Natural killer cell (primary cell): ENCODE measurements around the gene CD86. TPM values are rescaled to one million over a fixed set of nuclear protein-coding genes. Genes with fewer than 3 reads are reported as not detected.

Experiments used
- ATAC-seq, 3 donors: fragments of 150-1000 bp in 2 of 3; fragments of 200-7000 bp in 1 of 3; cut with Tn5 transposase; 1 replicate in 1 of 3; 2 replicates in 2 of 3; pipeline ENCODE4 v1.10.0; 2021; ENCODE audit warnings: mild to moderate bottlenecking in 2 of 3, moderate library complexity in 2 of 3
- DNase-seq, 2 donors: peaks; one replicate each; pipeline versions ENCODE4 v3.0.0 to v3.0.0-alpha.2; 2013 to 2021; ENCODE audit warnings: mixed read lengths in 1 of 2
- H3K27ac ChIP-seq: one replicate; pipeline ENCODE4 v1.5.1; 2013; ENCODE audit warnings: mild to moderate bottlenecking, low read length
- H3K27me3 ChIP-seq: one replicate; pipeline ENCODE4 v1.6.1; 2013; ENCODE audit warnings: low read length; ENCODE audit not compliant: control insufficient read depth, insufficient read depth
- H3K36me3 ChIP-seq: one replicate; pipeline ENCODE4 v1.6.1; 2013; ENCODE audit warnings: low read length; ENCODE audit not compliant: control insufficient read depth, insufficient read depth
- H3K4me1 ChIP-seq: one replicate; pipeline ENCODE4 v1.6.1; 2013; ENCODE audit warnings: low read length; ENCODE audit not compliant: control insufficient read depth, insufficient read depth
- H3K4me3 ChIP-seq: one replicate; pipeline ENCODE4 v1.5.1; 2013; ENCODE audit warnings: low read length
- H3K9me3 ChIP-seq: one replicate; pipeline ENCODE4 v1.6.1; 2013; ENCODE audit warnings: low read length; ENCODE audit not compliant: control insufficient read depth, insufficient read depth
- H3K27ac Mint-ChIP-seq, 2 donors: one replicate each; pipeline ENCODE4 v1.8.0; 2022; ENCODE audit warnings: mild to moderate bottlenecking in 2 of 2, mixed read lengths in 2 of 2, moderate library complexity in 1 of 2
- H3K27me3 Mint-ChIP-seq, 2 donors: one replicate each; pipeline ENCODE4 v1.8.0; 2022; ENCODE audit warnings: low read depth in 2 of 2, mixed read lengths in 2 of 2
- H3K36me3 Mint-ChIP-seq: one replicate; pipeline ENCODE4 v1.8.0; 2022; ENCODE audit warnings: mixed read lengths
- H3K4me1 Mint-ChIP-seq, 2 donors: one replicate each; pipeline ENCODE4 v1.8.0; 2022; ENCODE audit warnings: mixed read lengths in 2 of 2
- H3K4me3 Mint-ChIP-seq: one replicate; pipeline ENCODE4 v1.8.0; 2022; ENCODE audit warnings: mild to moderate bottlenecking, moderate library complexity, mixed read lengths
- H3K9me3 Mint-ChIP-seq, 2 donors: one replicate each; pipeline ENCODE4 v1.8.0; 2022; ENCODE audit warnings: mixed read lengths in 2 of 2
- WGBS: methylation state at CpG from one replicate; pipeline ENCODE4 v1.1.7; 2013; ENCODE audit warnings: missing lambda C conversion rate; ENCODE audit not compliant: insufficient coverage; 5-methylcytosine and 5-hydroxymethylcytosine counted together
- intact Hi-C: fragments of 100-400 bp; cut with micrococcal nuclease; formaldehyde crosslinking; loops from one replicate; pipeline ENCODE4 v1.14.2; 2022
- total RNA-seq, 4 donors: library from RNA; stranded (reverse); fragments of 120-200 nt in 1 of 4; gene quantifications; one replicate each; pipeline versions ENCODE4 v1.2.3 to v1.2.4, GENCODE V29; 2013 to 2022
- TF ChIP-seq, protein P1 (sequence below): fragments of 200-600 bp; IDR thresholded peaks from one replicate; pipeline ENCODE4 v1.8.0; 2022; ENCODE audit warnings: antibody characterized with exemption

Gene CD86
- total RNA-seq, 3 donors from 2014 or later (not counting 1 experiment from before 2014, with no cell fraction given), result 2.1 to 6.9 (median 4.7) TPM

DNA sequence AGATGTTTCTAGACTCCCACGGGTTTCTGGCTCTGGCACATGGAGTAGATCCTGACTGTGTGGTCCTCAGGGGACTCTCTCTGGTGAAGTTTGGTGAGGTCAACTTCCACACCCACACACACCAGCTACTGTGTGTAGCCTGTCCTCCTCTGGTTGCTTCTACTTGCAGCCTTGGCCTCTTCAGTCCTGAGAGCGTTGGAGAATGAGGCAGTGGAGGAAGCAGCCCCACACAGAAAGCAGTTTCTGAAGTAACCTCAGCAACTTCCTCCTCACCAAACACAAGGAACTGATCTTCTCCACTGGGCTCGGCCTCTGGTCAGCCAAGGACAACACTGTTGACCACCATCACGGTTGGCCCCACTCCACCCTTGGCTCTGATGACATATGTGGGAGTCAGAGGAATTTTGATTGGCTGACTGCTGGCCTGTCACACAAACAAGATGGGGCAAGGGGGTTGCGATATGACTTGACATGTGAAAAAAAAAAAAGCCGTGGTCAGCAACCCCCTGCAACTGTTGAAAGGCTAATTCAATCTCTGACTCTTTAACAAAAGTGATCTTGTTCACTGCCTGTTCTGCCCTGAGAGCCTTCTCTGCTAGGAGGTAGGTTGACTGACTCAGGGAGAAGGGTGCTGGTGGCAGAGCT lies 19.6 kb downstream of the CD86 start:
- no peak overlapping the region for H3K4me3 ChIP-seq
- H3K36me3 ChIP-seq, result no peaks in the 10 kb centered on the region
- ATAC-seq (peak in 1 of 3 donors; percentile 56), DNase-seq (no peak)
- H3K9me3 ChIP-seq, result no peaks in the 10 kb centered on the region
- no peaks in the 10 kb centered on the region for H3K27me3 ChIP-seq
- no peak overlapping the region for H3K4me3 Mint-ChIP-seq
- H3K4me1 Mint-ChIP-seq, result no peaks in the 10 kb centered on the region
- intact Hi-C loops, result no loop called here
- no peaks in the 10 kb centered on the region for H3K36me3 Mint-ChIP-seq
- no peaks in the 10 kb centered on the region for H3K9me3 Mint-ChIP-seq
- H3K27ac ChIP-seq, result peak overlapping the region; percentile 1
- no peak overlapping the region for H3K27ac Mint-ChIP-seq
- TF ChIP-seq, protein P1, sequence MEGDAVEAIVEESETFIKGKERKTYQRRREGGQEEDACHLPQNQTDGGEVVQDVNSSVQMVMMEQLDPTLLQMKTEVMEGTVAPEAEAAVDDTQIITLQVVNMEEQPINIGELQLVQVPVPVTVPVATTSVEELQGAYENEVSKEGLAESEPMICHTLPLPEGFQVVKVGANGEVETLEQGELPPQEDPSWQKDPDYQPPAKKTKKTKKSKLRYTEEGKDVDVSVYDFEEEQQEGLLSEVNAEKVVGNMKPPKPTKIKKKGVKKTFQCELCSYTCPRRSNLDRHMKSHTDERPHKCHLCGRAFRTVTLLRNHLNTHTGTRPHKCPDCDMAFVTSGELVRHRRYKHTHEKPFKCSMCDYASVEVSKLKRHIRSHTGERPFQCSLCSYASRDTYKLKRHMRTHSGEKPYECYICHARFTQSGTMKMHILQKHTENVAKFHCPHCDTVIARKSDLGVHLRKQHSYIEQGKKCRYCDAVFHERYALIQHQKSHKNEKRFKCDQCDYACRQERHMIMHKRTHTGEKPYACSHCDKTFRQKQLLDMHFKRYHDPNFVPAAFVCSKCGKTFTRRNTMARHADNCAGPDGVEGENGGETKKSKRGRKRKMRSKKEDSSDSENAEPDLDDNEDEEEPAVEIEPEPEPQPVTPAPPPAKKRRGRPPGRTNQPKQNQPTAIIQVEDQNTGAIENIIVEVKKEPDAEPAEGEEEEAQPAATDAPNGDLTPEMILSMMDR, result no peak
- H3K4me1 ChIP-seq, result peaks cover 28% of the 10 kb centered on the region
- 36% methylated on average over 6 of the region's 6 CpGs for WGBS
- peaks cover 7 to 8% of the 10 kb centered on the region in 2 donors for H3K27me3 Mint-ChIP-seq

DNA sequence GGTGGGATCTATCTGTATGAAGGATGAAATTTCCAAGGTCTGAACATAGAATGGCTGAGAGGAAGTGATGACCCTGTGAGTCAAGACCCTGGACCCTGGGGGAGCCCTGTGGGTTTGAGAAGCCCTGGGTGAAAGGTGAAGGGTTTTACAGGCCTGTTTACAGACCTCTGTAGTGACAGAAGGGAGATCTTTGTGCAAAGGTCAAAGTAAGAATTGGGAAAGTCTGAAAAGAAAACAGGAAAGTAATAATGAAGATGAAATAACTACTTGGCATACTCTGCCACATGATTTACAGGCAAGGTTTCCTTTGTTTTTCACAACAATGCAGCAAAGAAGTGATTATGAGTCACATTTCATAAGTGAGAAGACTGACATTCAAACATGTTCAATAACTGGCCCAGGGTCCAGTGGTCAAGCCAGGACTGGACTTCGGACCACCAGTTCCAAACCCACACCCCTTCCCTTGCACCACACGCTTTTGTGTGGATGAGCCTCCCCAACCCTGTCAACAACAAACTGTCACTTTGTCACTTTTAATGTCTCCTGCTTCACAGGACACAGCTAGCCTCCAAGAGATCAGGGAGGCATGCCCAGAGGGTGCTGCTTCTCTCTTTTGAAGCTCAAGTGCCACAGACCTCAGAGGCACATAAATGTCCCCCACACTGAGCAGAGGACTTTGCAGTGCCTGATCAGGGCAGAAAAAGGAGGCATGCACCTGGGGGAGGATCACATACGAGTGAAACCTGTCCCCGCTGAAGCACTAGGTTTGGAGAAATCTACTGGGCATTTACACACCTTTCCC lies 21.5 kb downstream of the CD86 start:
- 67% methylated on average over 4 of the region's 4 CpGs for WGBS
- Histone ChIP-seq H3K9me3 (no peaks in the 10 kb centered on the region), H3K4me3 (no peak overlapping the region), H3K27me3 (no peaks in the 10 kb centered on the region), H3K27ac (peak overlapping the region; percentile 30), H3K36me3 (no peaks in the 10 kb centered on the region), H3K4me1 (peaks cover 28% of the 10 kb centered on the region)
- DNase-seq (no peak), ATAC-seq (no peak)
- H3K27me3 Mint-ChIP-seq, result peaks cover 7 to 8% of the 10 kb centered on the region in 2 donors
- intact Hi-C loops, result no loop called here
- no peak overlapping the region for H3K27ac Mint-ChIP-seq
- no peak overlapping the region for H3K4me3 Mint-ChIP-seq
- TF ChIP-seq, protein P1, result no peak
- H3K9me3 Mint-ChIP-seq, result no peaks in the 10 kb centered on the region
- no peaks in the 10 kb centered on the region for H3K4me1 Mint-ChIP-seq
- H3K36me3 Mint-ChIP-seq, result no peaks in the 10 kb centered on the region

DNA sequence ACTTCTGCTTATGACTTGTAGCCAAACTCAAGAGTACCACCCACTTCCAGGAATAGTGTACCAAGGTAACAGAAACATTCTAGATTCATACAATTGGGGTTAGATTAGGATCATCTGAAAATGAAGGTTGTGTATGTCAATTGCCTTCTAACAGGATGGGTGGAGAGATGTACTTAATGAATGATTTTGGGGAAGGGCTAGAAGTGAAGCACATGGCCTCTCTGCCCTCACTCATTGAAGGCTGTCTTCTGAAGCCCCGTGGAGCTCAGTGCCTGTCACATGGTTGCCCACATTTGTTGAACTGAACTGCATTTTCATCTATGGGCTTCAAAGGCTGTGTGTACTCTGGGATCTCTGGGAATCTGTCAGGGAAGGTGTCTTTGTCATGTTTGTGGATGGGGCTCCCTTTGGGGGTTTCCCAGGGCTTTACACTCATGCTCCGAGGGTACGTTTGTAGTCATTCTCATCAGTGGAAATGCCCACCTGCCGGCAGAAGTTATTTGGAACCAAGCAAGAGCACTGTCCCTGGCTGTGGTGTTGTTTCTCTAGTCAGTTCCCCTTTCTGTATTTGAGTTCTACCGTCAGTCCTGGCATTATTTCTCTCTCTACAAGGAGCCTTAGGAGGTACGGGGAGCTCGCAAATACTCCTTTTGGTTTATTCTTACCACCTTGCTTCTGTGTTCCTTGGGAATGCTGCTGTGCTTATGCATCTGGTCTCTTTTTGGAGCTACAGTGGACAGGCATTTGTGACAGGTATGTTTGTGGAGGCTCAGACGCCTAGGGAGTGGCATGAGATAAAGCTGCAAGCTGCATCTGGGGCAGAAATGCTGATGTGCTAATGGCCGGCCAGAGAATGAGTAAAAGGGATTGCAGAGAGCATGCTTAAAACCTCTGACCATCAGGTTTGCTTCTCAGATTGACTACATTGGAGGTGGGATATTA lies 22.4 kb downstream of the CD86 start:
- TF ChIP-seq, protein P1, result no peak
- 20% methylated on average over 9 of the region's 9 CpGs for WGBS
- Histone ChIP-seq H3K4me3 (peak overlapping the region; percentile 35), H3K27ac (peak overlapping the region; percentile 30), H3K27me3 (no peaks in the 10 kb centered on the region), H3K9me3 (no peaks in the 10 kb centered on the region), H3K36me3 (no peaks in the 10 kb centered on the region), H3K4me1 (peaks cover 28% of the 10 kb centered on the region)
- no peak for ATAC-seq
- Mint-ChIP-seq H3K27ac (no peak overlapping the region), H3K9me3 (no peaks in the 10 kb centered on the region), H3K4me3 (no peak overlapping the region), H3K4me1 (no peaks in the 10 kb centered on the region), H3K36me3 (no peaks in the 10 kb centered on the region), H3K27me3 (peaks cover 7 to 8% of the 10 kb centered on the region in 2 donors)
- intact Hi-C loops, result no loop called here
- DNase-seq, result no peak
